ENCODE data around the gene UCHL3. TPM values are rescaled to one million over a fixed set of nuclear protein-coding genes. Genes with fewer than 3 reads are reported as not detected.

UCHL3 gene
- total RNA-seq, 1 experiment from 2014 or later, result 112 TPM

- peak; percentile 36 for DNase-seq (ENCODE audit: low read depth)
Observed at GRCh38 chr13:75621147-75621546, 71.6 kb downstream of the UCHL3 start.

- no peak for DNase-seq (ENCODE audit: low read depth)
Observed at GRCh38 chr13:75628801-75629200, 79.2 kb downstream of the UCHL3 start.

- DNase-seq (ENCODE audit: low read depth), result peak; percentile 90
Observed at GRCh38 chr13:75633285-75633684, 83.7 kb downstream of the UCHL3 start.

DNA sequence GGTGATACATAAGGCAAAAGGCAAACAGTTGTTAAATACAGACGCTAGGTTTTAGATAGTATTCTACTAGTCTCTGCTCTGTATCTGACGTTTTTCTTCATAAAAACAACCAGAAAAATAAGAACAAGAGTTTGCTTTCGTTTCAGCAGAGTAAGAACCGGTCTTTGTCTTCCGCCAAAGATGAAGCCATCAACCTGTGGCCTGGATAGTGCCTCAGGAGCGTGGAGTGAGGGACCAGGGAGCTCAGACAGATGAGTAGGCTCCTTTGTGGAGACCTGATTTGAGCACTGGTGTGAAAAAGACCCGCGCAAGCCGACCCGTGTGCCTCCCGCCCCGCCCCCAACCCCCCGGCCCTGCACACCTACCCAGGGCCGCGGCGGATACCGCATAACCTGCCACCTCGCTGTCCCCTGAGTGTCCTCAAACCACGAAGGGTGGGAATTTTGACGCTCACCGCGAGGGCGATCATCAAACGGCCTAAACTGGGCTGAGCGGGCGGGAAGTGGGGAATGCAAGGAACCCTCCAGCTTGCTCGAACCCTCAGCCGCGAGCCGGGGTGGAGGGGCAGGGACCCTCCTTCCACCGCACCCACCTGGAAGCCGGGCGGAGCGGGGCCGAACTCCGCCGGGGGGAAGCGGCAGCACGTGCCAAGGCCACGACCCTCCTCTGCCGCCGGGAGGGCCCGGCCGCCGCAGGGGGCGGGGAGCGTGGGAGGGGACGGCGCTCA lies 85.7 kb downstream of the UCHL3 start:
- no peak for DNase-seq (ENCODE audit: low read depth)

- peak; percentile 54 for DNase-seq (ENCODE audit: low read depth)
Observed at GRCh38 chr13:75635828-75636435, 86.3 kb downstream of the UCHL3 start, which contains the start of gene LMO7. LMO7 (plus strand) TSS chr13:75636330; CDS start chr13:75636658, 328 bp downstream.

- DNase-seq (ENCODE audit: low read depth), result peak; percentile 50
Observed at GRCh38 chr13:75636436-75637180, 87.0 kb downstream of the UCHL3 start.

DNA sequence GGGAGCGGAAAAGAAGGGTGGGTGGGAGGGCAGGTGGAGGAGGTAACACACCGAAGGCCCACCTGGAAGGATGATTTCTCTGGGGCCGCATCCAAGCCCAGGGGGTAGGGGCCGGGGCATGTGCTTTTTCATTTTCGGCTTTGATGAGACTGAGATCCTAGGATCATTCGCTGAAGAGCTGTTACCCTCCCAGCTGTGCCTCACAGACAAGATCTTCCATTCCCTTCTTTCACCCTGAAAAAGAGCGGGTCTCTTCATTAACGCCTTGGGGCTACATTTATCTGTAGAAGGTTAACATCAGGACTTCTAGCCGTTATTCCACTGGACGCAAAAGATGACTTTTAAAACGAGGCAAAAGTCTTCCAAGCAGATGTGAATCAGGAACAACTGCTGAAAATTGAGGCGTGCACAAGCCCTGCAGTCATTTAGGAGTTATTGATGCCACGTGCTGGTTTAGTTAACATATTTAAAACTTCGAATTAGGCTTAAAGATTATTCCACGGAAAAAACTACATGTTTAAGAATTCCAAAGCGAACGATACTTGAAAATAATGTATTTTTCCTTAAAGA lies 87.7 kb downstream of the UCHL3 start:
- peak; percentile 28 for DNase-seq (ENCODE audit: low read depth)

DNA sequence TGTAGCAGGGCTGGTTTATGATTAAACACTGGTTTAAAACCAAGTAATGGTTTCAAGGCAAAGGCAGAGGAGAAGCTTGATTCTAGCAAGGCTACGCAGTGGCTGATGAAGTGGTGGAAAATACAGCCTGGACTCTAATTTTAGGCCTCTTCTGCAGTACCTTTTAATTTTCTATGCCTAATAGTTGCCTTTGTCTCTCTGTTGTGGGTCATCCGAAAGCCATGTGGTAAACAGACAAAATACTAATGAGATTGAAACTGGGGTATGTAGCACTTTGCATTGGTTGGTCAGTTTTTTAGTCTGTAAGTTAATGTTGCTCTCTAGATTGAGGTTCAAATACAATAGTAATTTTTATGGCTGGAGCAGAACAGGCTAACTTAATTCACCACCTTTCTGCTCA lies 89.9 kb downstream of the UCHL3 start:
- no peak for DNase-seq (ENCODE audit: low read depth)

DNA sequence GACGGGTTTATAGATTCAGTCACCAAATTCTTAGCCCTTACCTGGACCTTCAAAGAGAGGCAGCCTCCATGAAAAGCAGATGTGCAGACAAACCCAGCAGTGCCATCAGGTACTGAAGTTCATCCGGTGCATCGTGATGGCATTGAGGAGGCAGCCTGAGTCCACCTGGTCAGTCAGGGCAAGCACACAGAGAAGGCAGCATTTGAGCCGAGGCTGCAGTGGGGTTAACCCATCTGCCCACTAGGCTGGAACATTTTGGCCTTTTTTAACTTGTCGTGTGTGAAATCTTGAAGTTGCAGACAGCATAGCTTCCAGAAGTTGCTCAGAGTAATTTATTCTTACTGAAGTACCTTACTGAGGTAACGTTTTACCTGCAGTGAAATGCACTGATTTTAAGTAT lies 91.4 kb downstream of the UCHL3 start:
- DNase-seq (ENCODE audit: low read depth), result no peak

- no peak for DNase-seq (ENCODE audit: low read depth)
Observed at GRCh38 chr13:75643182-75643581, 93.6 kb downstream of the UCHL3 start.

- no peak for DNase-seq (ENCODE audit: low read depth)
Observed at GRCh38 chr13:75643693-75644092, 94.1 kb downstream of the UCHL3 start.

GRCh38 chr13:75645141-75645540 lies 95.5 kb downstream of the UCHL3 start:
- DNase-seq (ENCODE audit: low read depth), result no peak

- DNase-seq (ENCODE audit: low read depth), result no peak
Observed at GRCh38 chr13:75647126-75647784, 97.7 kb downstream of the UCHL3 start.

DNA sequence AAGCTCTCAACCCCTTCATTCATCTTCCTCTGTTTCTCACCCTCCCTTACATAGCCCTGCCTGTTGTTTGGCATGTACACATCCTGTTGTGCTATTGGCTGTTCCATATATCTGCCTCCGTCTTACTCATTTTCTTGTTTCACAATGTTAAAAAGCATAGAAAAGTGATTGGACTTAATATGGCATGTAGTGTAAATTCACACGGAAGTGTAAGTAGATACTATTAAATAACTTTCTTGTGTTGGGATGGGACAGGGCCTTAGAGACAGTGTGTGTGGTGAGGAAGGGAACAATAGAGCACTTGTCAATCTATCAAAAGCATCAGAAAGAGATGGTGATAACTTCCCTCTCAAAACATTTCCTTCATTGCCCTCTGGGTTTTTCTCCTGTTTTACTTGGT lies 98.9 kb downstream of the UCHL3 start:
- DNase-seq (ENCODE audit: low read depth), result no peak

DNA sequence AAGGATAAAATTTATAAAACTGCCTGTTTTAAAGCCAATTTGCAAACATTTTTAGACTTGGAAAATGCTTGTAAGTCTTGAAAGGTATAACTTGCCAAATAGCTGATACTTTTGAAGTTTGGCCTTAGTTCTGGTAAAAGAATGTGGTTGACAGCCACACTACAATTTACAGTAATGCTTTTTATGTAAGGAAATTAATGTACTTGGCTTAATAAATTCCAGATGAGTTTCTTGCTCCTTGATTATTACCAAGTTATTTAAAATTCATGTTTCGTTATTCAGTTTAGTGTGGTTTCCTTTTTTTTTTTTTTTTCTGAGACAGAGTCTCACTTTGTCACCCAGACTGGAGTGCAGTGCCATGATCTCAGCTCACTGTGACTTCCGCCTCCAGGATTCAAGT lies 101.4 kb downstream of the UCHL3 start:
- DNase-seq (ENCODE audit: low read depth), result no peak

- DNase-seq (ENCODE audit: low read depth), result no peak
Observed at GRCh38 chr13:75652726-75653125, 103.1 kb downstream of the UCHL3 start.

Other genes starting within 250 kb of the UCHL3 start
- gene TBC1D4, start 67.6 kb upstream of the UCHL3 start, total RNA-seq (2014; rRNA removed; shearing (Covaris generic)), result 26.2 and 28.2 TPM in 2 replicates
- 144 and 188 TPM in 2 replicates for gene COMMD6, start 11.9 kb upstream of the UCHL3 start, total RNA-seq (2014; rRNA removed; shearing (Covaris generic))
- 47.1 and 58.1 TPM in 2 replicates for gene LMO7, start 86.5 kb downstream of the UCHL3 start, total RNA-seq (2014; rRNA removed; shearing (Covaris generic))

Measured in HT1080 (cell line).